AG10803 (cell line): ENCODE data around the gene IFT25.
A peak's percentile ranks its signal among the peaks of the same experiment; 100 is the strongest.

Experiments
- DNase-seq: peaks from one replicate; pipeline ENCODE4 v3.0.0; 2010; ENCODE audit warnings: low read depth
- H3K4me3 ChIP-seq: 2 replicates; pipeline ENCODE4 v1.5.1; 2011; ENCODE audit warnings: mild to moderate bottlenecking, low read length, control low read depth
- CTCF ChIP-seq: conservative IDR thresholded peaks from 2 replicates; pipeline ENCODE4 v1.5.1; 2011; ENCODE audit warnings: mild to moderate bottlenecking, low read length, control low read depth, inconsistent platforms

Gene IFT25

GRCh38 chr1:53927376-53927881, 18.1 kb downstream of the IFT25 start:
- no peak for TF ChIP-seq CTCF
- no peak overlapping the region for H3K4me3 ChIP-seq
- DNase-seq, result no peak

DNA sequence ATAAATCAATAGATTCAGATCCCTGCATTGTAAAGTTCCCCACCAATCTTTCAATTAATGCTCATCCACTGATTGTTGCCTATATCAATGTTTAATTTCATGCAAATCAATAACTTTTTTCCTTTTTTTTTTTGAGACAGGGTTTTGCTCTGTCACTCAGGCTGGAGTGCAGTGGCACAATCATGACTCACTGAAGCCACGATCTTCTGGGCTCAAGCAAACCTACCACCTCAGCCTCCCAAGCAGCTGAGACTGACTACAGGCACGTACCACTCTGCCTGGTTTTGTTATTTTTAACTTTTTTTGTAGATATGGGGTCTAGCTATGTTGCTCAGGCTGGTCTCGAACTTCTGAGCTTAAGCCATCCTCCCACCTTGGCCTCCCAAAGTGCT, 25.8 kb downstream of the IFT25 start:
- DNase-seq, result peak; percentile 17
- no peak for TF ChIP-seq CTCF
- H3K4me3 ChIP-seq, result no peak overlapping the region

DNA sequence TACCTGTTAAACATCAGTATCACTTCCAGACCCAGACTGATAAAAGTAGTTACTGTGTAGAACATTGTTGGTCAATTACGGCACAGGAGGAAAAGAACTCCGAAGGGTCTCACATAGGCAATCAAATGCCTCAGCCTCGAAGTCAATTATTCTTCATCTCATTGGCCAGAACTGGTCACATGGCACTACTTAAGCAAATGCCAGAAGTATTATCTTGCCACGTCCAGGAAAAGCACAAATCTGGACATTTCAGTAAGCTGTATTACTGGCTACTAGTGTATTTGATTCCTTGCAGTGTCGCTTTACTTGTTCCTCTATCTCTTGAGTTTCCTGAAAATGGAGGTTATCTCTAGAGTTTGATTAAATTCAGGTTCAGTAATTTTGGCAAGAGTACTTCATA, 27.2 kb downstream of the IFT25 start:
- no peak for TF ChIP-seq CTCF
- H3K4me3 ChIP-seq, result no peak overlapping the region
- no peak for DNase-seq

DNA sequence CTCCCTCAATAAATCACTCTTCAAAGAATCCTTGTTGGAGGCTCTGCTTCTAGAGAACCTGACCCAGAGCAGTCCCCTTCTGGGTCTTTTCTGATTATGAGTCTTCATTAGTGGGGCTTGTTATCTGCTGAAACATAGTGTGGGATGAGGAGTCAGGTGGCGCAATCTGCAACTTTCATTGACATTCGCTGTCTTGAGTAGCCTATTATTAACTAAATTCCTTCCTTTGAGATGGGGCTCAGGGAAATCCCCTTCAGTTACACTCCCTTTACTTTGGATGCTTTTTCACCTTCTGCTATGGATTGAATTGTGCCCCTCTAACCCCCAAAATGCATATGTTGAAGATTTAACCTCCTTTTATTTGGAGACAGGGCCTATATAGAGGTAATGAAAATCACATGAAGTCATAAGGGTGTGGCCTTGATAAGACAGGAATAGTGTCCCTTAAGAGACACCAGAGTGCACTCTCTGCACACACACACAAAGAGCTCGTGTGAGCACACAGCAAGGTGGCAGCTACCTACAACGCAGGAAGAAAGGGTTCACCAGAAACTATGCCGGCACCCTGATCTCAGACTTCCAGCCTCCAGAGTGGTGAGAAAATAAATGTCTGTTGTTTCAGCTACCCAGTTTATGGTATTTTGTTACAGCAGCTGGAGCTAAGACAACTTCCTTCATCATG, 32.0 kb downstream of the IFT25 start:
- DNase-seq, result no peak
- H3K4me3 ChIP-seq, result no peak overlapping the region
- no peak for TF ChIP-seq CTCF

DNA sequence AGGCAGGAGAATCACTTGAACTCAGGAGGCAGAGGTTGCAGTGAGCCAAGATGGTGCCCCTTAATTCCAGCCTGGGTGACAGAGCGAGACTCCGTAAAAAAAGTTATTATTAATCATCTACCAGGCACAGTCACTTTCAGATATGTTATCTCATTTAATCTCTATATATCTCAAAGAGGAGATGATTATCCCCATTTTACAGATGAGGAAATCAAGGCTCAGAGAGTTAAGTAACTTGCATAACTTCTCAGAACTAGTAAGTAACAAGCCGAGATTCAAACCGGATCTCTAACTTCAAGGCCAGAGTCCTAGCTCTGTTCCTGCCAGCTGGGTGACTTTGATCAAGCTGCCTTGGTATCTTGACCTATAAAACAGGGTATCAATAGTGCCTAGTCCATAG, 34.1 kb downstream of the IFT25 start:
- no peak for DNase-seq
- H3K4me3 ChIP-seq, result no peak overlapping the region
- no peak for TF ChIP-seq CTCF

DNA sequence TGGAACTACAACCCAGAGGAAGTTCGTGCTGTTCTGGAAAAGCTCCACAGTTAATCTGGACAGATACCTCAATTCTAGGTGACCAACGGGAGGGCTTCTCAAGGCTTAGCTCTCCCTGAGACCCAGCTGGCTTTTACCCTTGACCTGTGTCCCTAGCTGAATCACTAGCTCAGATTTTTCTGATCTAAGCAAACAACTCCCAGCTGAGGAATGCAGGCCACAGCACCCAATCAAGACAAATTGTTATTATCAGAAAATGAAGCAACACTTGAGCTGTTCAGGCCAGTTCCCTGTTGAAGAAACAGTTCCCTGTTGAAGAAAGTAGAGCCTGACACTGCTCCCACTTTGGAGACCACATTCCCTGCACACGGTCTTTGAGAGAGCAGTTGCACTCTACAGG, 35.6 kb downstream of the IFT25 start:
- H3K4me3 ChIP-seq, result no peak overlapping the region
- no peak for TF ChIP-seq CTCF
- DNase-seq, result peak; percentile 23

DNA sequence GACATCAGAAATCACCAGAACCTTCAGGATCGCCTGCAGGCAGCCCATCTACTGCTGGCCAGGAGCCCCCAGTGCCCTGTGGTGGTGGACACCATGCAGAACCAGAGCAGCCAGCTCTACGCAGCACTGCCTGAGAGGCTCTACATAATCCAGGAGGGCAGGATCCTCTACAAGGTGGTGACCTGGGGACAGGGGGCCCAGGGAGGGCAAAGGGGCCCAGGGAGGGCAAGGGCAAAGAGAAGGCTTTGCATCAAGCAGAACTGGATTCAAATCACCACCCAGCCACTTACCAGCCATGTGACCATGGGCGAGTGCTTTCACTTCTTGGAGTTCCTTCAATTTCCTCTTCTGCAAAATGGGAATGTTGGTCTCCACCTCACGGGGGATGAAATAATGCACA, 39.4 kb downstream of the IFT25 start:
- no peak for TF ChIP-seq CTCF
- DNase-seq, result no peak
- H3K4me3 ChIP-seq, result no peak overlapping the region
